Panc1 (cell line): ENCODE measurements around the gene DDX10. TPM values are rescaled to one million over a fixed set of nuclear protein-coding genes. Genes with fewer than 3 reads are reported as not detected.

ENCODE experiments used
- ATAC-seq: fragments of 200-7000 bp; cut with Tn5 transposase; 2 replicates; pipeline ENCODE4 v1.9.1; 2020; ENCODE audit warnings: mild to moderate bottlenecking, moderate library complexity
- BruUV-seq: library from RNA; stranded (reverse); fragments of 400-500 nt; replicated peaks from 2 replicates; lab custom pipeline; 2021; lab: Mats Ljungman, UMichigan
- CTCF ChIA-PET: fragments of 300-600 bp; sonication (Branson Sonifier 250); formaldehyde crosslinking; loops from one replicate; lab custom pipeline; 2022; ENCODE audit warnings: antibody characterized with exemption; lab: Charles Lee
- POLR2A ChIA-PET: fragments of 300-600 bp; sonication (Branson Sonifier 250); formaldehyde crosslinking; loops from one replicate; lab custom pipeline; 2022; ENCODE audit warnings: antibody characterized with exemption; lab: Charles Lee
- DNase-seq: peaks from one replicate; pipeline ENCODE4 v3.0.0-alpha.2; 2010; ENCODE audit warnings: low read depth, low spot score
- H3K27ac ChIP-seq: 2 replicates; pipeline ENCODE4 v1.5.1; 2011; ENCODE audit warnings: mild to moderate bottlenecking, low read length, inconsistent platforms
- H3K27me3 ChIP-seq: fragments of 200-500 bp; sonication (Bioruptor generic); 2 replicates; pipeline ENCODE4 v1.6.0; 2014; ENCODE audit warnings: low read length, inconsistent platforms; ENCODE audit not compliant: control insufficient read depth, insufficient read depth
- H3K36me3 ChIP-seq: fragments of 200-500 bp; sonication (Bioruptor generic); 2 replicates; pipeline ENCODE4 v1.5.1; 2014; ENCODE audit warnings: inconsistent platforms, mild to moderate bottlenecking, low read length, moderate library complexity; ENCODE audit not compliant: control insufficient read depth, insufficient read depth
- H3K4me1 ChIP-seq: 2 replicates; pipeline ENCODE4 v1.5.1; 2011; ENCODE audit warnings: inconsistent platforms, mild to moderate bottlenecking, low read length, moderate library complexity; ENCODE audit not compliant: control insufficient read depth, insufficient read depth
- H3K4me3 ChIP-seq, 2 experiments: 2 replicates each; pipeline ENCODE4 v1.5.1; 2011 to 2012; ENCODE audit warnings: low read depth in 2 of 2, low read length in 2 of 2, mild to moderate bottlenecking in 2 of 2, inconsistent platforms in 1 of 2, moderate library complexity in 1 of 2
- H3K9me3 ChIP-seq: fragments of 200-500 bp; sonication (Bioruptor generic); 2 replicates; pipeline ENCODE4 v1.5.1; 2014; ENCODE audit warnings: low read depth, mild to moderate bottlenecking, inconsistent platforms, low read length, moderate library complexity; ENCODE audit not compliant: control insufficient read depth, insufficient read depth
- POLR2AphosphoS5 ChIP-seq: IDR thresholded peaks from 2 replicates; pipeline ENCODE4 v1.6.1; 2012; ENCODE audit warnings: mild to moderate bottlenecking, low read depth, low read length, moderate library complexity
- SIN3A ChIP-seq: IDR thresholded peaks from 2 replicates; pipeline ENCODE4 v1.6.1; 2012; ENCODE audit warnings: low read depth, mild to moderate bottlenecking, low read length, moderate library complexity, borderline replicate concordance; ENCODE audit not compliant: insufficient read depth
- TCF7L2 ChIP-seq: IDR thresholded peaks from 2 replicates; pipeline ENCODE4 v1.6.1; 2011; ENCODE audit warnings: mild to moderate bottlenecking, low read depth, low read length, inconsistent platforms
- in situ Hi-C: cut with HindIII; loops from 2 replicates; pipeline ENCODE4 v1.10.0; 2016; ENCODE audit warnings: low sequenced_read_pairs, low pct_unique_long_range_greater_than_20kb
- intact Hi-C: fragments of 100-400 bp; cut with micrococcal nuclease; formaldehyde crosslinking; loops from one replicate; pipeline ENCODE4 v1.10.0; 2022; ENCODE audit not compliant: unreplicated experiment
- total RNA-seq: library from RNA; stranded (reverse); gene quantifications from one replicate; pipeline ENCODE4 v1.2.1, GENCODE V29; 2021; ENCODE audit not compliant: unreplicated experiment
- TF ChIP-seq, protein P1 (sequence below), 2 experiments: IDR thresholded peaks; 2 replicates each; pipeline ENCODE4 v1.6.1; 2011 to 2012; ENCODE audit warnings: low read depth in 2 of 2, control low read depth in 1 of 2, low read length in 1 of 2, mild to moderate bottlenecking in 1 of 2, moderate library complexity in 1 of 2; ENCODE audit not compliant: insufficient read depth in 1 of 2
- TF ChIP-seq, protein P2 (sequence below): fragments of 450-650 bp; IDR thresholded peaks from 2 replicates; pipeline ENCODE4 v1.5.1; 2017; ENCODE audit warnings: mild to moderate bottlenecking

Gene DDX10
- total RNA-seq, 1 experiment from 2014 or later = 48.8 TPM

DNA sequence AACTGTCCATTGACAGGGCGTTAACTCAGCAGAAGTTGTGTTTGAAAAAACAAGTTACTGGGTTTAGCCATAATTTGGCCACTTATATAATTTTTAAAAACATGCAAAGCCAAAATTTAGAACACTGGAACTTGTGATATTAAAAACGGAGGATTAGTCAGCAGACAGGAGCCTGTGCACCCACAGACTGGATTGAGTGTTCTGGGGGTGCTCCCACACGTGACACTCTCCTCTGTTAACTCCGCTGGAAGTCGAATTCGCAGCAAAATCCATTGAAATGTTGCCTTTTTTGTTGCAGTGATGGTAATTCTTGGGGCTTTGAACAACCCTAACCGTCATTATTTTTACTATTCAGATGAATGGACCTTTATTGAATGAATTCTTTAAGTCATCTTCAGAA is 269.8 kb downstream of the DDX10 start:
- BruUV-seq = no TSS peak
- in situ Hi-C loops (no loop called here), intact Hi-C loops (no loop called here)
- no peaks in the 10 kb centered on the region for H3K27me3 ChIP-seq
- ATAC-seq = no peak
- H3K9me3 ChIP-seq = no peaks in the 10 kb centered on the region
- H3K36me3 ChIP-seq = no peaks in the 10 kb centered on the region
- H3K4me3 ChIP-seq = no peak overlapping the region
- no peak for DNase-seq
- POLR2A ChIA-PET = no interaction called here
- CTCF ChIA-PET = no interaction called here
- TF ChIP-seq, protein P1, sequence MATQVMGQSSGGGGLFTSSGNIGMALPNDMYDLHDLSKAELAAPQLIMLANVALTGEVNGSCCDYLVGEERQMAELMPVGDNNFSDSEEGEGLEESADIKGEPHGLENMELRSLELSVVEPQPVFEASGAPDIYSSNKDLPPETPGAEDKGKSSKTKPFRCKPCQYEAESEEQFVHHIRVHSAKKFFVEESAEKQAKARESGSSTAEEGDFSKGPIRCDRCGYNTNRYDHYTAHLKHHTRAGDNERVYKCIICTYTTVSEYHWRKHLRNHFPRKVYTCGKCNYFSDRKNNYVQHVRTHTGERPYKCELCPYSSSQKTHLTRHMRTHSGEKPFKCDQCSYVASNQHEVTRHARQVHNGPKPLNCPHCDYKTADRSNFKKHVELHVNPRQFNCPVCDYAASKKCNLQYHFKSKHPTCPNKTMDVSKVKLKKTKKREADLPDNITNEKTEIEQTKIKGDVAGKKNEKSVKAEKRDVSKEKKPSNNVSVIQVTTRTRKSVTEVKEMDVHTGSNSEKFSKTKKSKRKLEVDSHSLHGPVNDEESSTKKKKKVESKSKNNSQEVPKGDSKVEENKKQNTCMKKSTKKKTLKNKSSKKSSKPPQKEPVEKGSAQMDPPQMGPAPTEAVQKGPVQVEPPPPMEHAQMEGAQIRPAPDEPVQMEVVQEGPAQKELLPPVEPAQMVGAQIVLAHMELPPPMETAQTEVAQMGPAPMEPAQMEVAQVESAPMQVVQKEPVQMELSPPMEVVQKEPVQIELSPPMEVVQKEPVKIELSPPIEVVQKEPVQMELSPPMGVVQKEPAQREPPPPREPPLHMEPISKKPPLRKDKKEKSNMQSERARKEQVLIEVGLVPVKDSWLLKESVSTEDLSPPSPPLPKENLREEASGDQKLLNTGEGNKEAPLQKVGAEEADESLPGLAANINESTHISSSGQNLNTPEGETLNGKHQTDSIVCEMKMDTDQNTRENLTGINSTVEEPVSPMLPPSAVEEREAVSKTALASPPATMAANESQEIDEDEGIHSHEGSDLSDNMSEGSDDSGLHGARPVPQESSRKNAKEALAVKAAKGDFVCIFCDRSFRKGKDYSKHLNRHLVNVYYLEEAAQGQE (IDR thresholded peaks at IDR 0.05; ENCODE audit: insufficient read depth in 1 of 2, low read depth in 2 of 2, low read length in 1 of 2) = no peak
- TF ChIP-seq POLR2AphosphoS5 = no peak
- TF ChIP-seq SIN3A = no peak
- TF ChIP-seq TCF7L2 = no peak
- TF ChIP-seq, protein P2, sequence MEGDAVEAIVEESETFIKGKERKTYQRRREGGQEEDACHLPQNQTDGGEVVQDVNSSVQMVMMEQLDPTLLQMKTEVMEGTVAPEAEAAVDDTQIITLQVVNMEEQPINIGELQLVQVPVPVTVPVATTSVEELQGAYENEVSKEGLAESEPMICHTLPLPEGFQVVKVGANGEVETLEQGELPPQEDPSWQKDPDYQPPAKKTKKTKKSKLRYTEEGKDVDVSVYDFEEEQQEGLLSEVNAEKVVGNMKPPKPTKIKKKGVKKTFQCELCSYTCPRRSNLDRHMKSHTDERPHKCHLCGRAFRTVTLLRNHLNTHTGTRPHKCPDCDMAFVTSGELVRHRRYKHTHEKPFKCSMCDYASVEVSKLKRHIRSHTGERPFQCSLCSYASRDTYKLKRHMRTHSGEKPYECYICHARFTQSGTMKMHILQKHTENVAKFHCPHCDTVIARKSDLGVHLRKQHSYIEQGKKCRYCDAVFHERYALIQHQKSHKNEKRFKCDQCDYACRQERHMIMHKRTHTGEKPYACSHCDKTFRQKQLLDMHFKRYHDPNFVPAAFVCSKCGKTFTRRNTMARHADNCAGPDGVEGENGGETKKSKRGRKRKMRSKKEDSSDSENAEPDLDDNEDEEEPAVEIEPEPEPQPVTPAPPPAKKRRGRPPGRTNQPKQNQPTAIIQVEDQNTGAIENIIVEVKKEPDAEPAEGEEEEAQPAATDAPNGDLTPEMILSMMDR = no peak
- H3K27ac ChIP-seq = no peak overlapping the region
- H3K4me1 ChIP-seq = 0 out of 2 replicates have a peak, but pooled peaks cover 4% of the 10 kb centered on the region

DNA sequence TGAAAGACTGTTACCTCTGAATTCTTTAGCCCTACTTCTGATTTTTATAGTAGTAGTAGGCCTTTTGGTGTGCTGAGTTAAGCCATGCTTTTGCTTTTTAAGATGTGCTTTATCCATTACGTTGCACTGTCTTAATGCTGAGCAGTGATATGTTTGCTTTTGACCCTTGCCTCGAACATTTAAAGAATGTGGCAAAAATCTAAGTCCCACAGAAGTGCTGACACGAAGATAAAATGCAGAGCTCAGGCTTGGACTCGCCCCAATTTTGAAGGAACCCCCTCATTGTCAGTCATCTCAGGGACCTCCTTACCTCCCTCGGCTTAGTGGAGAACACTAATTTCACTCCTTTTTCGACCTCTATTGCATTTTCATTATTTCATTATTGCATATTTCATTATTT is 272.9 kb downstream of the DDX10 start:
- TF ChIP-seq, protein P1 (IDR thresholded peaks at IDR 0.05; ENCODE audit: insufficient read depth in 1 of 2, low read depth in 2 of 2, low read length in 1 of 2) = no peak
- TF ChIP-seq POLR2AphosphoS5 (no peak), TCF7L2 (no peak), SIN3A (no peak)
- TF ChIP-seq, protein P2 = no peak
- no peak overlapping the region for H3K27ac ChIP-seq
- no peak overlapping the region for H3K4me3 ChIP-seq
- in situ Hi-C loops (no loop called here), intact Hi-C loops (no loop called here)
- no peaks in the 10 kb centered on the region for H3K4me1 ChIP-seq
- DNase-seq (no peak), ATAC-seq (no peak)
- BruUV-seq = no TSS peak
- H3K27me3 ChIP-seq = no peaks in the 10 kb centered on the region
- no peaks in the 10 kb centered on the region for H3K9me3 ChIP-seq
- H3K36me3 ChIP-seq = no peaks in the 10 kb centered on the region
- ChIA-PET POLR2A (no interaction called here), CTCF (no interaction called here)
